Stimulated activated CD4-positive, alpha-beta T cell treated with anti-CD3 and anti-CD28 coated beads, Interleukin-15, amount 100 ng/mL, for 24 hours (primary cell): ENCODE data around the gene SYNGR3.

Experiments
- DNase-seq: peaks from one replicate; pipeline ENCODE4 v3.0.0-alpha.2; 2020

The SYNGR3 gene

DNA sequence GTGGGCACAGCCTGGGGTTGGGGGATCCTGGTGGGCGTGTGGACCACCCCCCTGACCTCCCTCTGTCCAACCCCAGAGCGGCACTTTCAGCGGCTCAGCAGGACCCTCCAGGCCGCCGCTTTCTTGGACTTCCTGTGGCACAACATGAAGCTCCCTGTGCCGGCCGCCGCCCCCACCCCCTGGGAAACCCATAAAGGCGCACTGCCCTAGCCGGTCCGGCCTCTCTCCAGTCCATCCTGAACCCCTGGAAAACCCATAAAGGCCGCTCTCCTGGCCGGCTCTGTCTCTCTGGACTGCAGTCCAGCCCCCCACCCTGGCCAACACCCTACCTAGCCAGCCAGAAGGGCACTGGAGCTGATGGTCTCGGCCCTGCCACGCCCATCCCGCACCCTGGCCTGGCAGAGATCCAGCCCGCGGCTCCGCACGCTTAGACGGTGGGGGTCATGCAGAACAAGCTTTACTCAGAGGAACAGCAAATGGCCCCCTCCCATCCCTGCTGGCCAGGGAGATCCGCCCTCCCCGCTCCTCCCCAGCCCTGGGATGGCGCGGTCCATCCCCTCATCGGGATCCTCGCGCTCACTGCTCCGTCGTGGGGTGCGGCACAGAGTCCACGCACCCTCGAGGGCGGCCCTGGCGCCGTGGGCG is 11.2 kb upstream of the SYNGR3 start:
- no peak for DNase-seq

DNA sequence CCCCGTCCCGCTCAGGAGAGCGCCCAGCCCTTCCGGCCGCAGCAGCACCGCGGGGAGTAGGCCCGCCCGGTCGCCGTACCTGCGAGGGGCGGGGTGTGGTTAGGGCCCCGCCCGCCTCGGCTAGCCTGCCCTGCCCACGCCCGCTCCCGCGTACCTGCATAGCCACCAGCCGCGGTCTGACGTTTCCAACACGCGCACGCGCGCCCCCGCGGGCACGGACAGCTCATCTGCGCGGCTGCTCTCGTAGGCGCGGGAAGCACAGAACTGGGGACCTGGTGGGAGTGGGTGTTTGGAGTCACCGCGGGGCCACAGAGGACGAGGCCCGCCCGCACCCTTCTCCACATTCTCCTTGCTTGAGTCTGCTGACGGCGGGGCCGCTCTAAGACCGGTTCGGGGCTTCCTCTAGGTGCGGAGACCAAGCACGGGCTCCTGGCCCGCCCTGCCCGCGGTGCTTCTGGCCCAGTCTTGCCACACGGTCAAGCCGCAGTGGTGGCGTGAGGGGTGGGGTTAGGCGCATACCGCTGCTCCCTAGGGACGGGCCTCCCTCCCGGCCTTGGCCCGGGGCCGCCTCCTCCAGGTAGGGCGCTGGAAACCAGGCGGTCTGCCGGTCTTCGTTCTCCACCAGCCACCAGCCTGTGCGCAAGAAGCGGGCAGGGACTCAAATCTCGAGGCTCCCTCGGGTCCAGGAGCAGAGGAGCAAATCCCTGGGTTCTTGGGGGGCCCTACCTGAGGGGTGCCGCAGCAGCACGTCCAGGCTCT is 10.3 kb upstream of the SYNGR3 start:
- DNase-seq, result peak; percentile 65

DNA sequence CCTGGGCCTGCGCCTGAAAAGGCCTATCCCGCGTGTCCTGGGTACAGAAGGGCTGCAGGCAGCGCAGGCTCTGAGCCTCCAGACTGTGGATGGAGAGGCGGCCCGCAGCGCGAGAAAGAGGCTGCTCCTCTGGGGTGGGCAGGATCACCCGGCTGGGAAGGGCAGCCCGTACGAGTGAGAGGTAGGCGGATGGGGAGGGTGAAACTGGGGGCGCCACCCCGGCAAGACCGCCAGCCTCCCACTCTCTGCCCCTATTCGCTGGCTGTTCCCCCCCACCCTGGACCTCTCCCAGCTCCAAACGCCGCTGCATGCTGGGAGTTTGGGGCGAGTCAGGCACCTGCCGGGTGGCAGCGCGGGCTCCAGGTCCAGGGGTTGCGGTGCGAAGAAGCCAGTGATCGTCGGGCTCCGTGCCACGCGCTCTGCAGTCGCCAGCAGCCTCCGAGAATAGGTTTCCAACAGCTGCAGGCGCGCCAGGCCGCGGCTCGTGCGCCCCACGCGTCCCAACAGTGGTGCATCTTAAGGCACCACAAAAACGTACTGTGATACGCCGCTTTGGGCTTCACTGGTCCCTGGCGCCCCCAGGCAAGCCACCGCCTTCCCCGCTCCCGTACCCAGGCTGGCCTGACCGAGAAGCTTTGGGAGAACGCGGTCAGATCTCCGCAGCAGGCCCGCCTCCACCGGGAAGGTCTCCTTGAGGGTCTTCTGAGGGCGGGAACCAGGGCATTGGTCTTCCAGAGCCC is 9.6 kb upstream of the SYNGR3 start:
- DNase-seq, result peak; percentile 48

DNA sequence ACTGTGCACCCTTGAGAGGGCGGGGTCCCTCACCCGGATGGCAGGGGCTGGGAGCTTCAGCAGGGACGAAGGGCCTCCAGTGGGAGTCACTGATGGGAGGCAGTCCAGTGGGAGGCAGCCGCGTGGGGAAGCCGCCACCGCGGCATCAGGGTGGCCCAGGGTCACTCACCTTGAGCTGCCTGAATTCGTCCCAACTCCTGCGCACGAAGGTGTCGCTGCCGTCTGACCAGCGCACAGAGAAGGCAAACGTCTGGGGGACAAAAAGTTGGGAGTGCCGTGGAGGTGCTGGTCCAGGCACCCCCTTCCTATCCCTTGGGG is 9.0 kb upstream of the SYNGR3 start:
- DNase-seq, result no peak

DNA sequence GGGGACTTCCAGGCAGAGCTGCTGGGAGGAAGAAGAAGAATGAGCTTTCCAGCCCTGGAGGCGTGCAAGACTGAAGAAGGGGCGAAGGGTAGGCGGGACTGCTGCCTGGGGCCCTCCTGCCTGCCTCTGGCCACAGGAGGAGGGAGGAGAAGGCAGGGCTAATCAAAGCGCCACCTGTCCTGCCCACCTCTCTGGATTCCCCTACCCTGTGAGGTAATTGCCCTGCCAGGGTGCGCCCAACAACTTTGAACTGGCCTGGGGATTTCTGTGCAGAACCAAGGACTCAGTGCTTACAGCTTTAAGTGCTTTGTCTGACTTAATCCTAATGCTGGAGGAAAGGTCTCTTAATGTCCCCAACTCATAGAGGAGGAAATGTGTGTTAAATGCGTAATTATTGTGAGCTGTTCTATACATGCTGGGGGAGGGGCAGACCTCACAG is 8.4 kb upstream of the SYNGR3 start, which contains the start of gene NOXO1:
NOXO1 (minus strand) TSS at position 72 of the 439 bp plus-strand sequence. CDS start 290 bp downstream, outside the sequence.
- no peak for DNase-seq

DNA sequence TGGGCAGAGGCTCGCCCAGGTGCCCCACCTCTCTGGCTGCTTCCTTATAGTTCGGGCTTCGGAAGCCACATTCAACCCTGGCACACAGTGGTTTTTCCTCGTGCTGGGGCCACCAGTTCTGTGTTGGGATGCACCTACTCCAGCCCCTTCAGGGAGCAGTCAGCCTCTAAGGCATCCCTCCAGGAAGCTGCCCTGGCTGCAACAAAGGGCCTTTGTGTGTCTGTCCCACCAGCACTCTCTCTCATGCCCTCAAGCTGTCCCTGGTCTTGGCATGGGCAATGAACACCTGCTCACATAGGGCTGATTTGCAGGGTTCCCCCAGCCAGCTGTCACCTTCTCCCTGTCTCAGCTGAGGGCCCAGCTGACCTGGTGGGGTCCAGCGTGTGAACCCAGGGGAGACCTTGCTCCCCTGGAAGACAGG is 7.7 kb upstream of the SYNGR3 start:
- DNase-seq, result no peak

DNA sequence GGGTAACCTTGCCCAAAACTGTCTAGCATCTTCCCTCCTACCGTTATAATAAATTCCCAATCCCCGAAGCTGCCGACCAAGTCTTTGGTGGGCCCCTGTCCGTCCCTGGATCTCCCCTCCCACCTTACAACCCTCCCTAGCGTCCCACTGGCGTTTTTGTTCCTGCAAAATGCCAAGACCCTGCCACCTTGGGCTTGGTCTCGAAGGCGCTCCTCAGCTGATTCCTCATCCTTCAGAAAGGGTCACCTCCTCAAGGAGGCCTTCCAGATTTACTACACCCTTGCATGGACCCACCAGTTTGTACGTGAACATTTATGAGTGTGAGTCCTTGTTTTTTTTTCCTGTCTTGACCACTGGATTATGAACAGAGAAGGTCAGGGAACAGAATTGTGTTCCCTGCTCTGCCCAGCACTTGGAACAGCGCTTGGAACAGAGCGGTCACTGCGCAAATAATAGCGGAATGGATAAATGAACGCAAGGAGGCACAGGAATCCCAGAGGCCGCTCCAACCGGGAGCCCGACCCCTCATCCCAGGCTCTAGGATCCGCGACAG is 6.7 kb upstream of the SYNGR3 start:
- no peak for DNase-seq

DNA sequence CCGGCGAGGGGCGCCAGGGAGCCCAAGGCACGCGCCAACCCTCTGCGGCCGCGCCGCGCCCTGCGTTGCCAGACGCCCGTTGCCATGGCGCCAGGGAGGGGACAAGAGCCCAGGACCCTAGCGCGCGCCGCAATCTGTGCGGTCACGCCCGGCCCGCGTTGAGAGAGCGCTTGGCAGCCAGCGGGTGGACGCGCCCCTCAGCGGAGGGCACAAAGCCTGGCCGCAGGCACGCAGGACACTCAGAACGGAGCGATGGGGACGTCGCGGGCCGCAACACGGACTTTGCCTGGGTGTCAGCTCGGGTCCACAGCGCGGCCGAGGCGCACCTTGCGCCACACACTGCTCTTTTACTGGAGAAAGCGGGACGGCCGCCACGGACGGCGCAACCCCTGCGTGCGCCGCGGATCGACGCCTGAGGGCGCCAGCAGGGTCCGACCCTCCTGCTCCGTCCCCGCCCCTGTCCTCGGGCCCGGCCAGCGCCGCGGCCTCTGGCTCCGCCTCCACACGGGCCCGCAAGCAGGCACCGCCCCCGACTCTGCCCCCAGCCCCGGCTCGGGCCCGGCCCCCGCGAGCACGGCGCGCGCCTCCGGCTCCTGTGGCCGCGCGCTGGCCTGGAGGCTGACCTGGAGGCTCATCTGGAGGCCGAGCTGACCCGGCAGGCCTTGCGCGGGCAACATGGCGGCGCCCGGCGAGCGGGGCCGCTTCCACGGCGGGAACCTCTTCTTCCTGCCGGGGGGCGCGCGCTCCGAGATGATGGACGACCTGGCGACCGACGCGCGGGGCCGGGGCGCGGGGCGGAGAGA is 6.0 kb upstream of the SYNGR3 start, which contains the start of gene GFER:
GFER (plus strand) TSS at position 650 of the 803 bp plus-strand sequence; CDS start at position 676, 26 bp downstream.
- peak; percentile 88 for DNase-seq

DNA sequence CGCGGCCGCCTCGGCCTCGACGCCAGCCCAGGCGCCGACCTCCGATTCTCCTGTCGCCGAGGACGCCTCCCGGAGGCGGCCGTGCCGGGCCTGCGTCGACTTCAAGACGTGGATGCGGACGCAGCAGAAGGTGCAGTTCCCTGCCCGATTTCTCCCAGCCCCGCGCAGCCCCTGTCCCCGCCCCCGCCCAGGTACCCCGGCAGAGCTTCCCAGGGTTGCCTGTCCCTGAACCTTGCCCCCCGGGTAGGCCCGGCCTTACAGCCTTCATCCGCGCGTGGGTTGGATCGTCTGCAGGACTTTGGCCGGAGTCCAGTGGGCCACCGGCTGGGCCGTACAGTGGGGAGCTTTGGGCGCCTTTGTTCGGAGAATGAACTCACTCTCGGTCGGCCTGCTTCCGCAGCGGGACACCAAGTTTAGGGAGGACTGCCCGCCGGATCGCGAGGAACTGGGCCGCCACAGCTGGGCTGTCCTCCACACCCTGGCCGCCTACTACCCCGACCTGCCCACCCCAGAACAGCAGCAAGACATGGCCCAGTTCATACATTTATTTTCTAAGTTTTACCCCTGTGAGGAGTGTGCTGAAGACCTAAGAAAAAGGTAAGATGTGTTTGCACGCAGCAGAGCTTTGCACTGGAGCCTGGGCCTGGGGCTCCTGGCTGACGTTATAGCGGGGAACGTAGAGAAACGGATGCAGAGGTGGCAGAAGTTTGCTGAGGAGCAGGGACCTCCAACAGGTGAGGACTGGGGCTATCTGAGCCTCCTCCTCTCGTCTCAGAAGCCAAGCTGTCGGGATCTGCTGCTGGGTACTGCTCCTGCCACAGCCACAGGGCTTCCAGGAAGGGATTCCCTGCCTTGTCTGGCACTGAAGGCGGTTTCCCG is 5.2 kb upstream of the SYNGR3 start:
- no peak for DNase-seq

DNA sequence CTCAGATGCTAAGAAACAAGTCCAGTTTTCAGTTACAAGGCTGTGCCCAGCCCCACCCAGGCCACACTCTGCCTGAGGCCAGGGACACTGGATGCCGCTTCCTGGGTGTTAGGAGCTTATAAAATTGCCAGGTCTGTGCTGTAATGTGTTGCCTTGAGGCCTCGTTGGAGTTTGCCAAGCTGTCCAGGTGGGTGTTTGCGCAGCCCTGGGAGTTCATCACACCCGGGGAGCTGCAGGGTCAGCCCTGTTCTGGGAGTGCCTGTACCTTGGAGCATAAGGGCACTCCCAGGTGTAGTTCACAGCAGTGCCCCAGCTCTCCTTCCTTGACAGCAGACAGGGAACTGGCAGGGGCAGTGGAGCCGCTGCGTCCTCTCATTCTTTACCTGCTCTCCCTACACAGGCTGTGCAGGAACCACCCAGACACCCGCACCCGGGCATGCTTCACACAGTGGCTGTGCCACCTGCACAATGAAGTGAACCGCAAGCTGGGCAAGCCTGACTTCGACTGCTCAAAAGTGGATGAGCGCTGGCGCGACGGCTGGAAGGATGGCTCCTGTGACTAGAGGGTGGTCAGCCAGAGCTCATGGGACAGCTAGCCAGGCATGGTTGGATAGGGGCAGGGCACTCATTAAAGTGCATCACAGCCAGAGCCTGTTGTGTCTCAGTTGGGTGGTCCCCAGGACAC is 4.2 kb upstream of the SYNGR3 start:
- DNase-seq, result no peak

DNA sequence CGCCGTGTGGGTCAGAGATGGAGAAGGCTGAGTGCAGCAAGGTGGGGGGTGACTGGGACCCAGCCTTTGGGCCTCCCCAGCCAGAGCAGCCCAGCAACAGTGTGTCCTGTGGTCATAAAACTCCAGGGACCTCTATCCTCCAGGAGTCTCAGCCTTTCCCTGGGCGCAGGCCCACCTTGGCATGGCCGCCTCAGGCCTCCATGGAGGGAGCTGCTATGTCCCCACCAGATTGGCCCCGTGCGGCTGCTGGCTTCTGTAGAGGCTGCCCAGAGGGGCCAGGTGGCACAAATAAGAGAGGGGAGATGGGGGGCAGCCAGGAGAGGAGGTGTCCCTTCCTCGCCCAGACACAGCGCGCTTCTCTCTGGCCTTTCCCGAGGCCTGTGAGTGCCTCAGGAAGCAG is 2.6 kb upstream of the SYNGR3 start:
- no peak for DNase-seq

DNA sequence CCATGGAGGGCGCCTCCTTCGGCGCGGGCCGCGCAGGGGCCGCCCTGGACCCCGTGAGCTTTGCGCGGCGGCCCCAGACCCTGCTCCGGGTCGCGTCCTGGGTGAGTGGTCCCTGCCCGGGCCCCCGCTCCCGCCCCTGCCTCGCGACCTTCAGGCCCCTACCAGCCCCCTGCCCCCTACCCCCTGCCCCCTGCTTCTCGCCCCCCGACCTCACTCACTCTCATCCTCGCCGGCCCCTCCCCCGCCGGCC is 256 bp downstream of the SYNGR3 start:
- no peak for DNase-seq

DNA sequence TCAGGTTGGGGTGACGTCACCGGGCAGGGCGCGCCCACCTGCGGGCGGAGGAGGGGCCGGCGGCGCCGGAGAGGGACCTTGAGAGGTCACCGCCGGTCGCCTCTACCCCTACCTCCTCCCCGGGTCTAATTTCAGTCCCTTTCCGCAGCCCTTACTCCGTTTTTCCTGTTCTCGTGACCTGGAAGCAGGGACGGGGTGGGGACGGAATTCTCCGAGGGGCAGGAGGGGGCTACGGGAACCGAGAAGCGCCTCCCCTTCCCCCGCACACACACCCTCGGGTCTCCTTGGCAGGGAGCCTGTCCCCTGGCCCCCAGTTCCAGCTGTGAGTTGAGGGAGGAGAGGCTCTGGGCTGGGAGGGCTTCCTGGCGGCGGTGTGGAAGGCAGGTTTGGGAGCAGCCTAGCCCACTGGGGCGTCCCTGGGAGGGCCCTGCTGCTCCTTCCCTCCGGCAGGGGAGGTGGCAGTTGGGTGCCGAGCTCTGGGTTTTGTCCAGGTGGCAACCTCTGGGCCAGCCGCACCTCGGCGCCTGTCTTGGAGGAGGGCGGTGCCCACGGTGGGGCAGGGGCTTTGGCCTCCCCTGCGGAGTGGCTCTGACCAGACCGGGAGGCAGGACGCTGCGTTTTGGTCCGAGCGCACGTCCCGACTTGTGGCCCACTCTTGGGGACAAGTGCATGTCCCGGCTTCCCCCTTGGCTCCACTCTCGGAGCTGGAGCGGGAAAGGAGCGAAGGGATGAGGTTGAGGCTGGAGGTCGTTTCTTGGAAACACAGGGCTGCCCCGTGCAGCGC is 773 bp downstream of the SYNGR3 start:
- DNase-seq, result peak; percentile 50

DNA sequence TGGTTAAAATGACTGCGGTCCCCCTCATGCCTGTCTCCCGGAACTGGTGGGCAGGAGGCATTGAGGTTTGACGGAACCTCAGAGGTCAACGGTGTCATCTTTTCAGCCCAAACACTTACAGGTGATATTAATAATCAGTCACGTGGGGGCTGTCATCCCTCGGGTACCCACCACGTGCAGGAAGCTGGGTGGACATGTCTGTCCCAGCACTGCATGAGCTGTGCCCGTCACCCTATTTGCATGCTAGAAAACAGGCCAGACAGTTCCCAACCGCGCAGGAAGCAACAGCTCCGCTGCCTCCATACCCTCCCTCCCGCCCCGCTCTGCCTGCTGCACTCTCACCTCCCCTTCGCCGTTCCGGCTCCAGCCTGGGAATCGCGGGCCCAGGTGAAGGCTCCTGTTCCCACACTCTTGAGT is 1.4 kb downstream of the SYNGR3 start:
- peak; percentile 61 for DNase-seq

DNA sequence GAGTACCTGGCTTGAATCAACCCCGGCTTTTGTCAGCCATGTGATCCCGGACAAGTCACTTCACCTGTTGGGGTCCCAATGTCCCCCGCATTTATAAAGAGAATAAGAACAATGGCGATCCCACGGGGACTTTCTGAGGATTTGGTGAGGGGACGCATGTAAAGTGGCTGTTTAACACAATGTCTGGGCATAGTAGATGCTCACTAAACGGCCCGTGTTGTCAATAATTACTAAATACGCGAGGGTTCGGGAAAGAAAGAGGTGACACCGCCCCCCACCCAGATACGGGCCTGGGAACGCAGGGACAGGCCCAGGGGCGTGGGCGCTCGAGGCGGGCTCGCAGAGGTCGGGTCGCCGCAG is 1.8 kb downstream of the SYNGR3 start:
- no peak for DNase-seq

DNA sequence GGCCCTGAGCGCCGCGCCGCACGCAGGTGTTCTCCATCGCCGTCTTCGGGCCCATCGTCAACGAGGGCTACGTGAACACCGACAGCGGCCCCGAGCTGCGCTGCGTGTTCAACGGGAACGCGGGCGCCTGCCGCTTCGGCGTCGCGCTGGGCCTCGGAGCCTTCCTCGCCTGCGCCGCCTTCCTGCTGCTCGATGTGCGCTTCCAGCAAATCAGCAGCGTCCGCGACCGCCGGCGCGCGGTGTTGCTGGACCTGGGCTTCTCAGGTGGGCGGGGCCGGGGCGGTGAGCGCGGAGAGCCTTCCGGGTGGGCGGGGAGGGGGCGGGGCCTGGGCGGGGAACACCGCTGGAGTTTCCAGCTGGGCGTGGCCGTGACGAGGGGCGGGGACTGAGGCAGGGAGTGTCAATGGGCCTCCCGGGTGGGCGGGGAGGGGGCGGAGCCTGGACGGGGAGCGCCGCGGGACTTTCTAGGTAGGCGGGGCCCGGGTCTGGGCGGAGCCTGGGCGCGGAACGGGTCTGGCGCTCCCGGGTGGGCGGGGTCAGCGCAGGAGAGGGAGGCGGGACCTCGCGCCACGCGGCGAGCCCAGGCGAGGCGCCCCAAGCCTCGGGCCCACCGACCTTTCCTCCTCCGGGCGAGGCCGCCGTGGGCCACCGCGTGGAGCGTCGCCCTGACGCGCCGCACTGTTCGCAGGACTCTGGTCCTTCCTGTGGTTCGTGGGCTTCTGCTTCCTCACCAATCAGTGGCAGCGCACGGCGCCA is 2.4 kb downstream of the SYNGR3 start:
- DNase-seq, result peak; percentile 97

DNA sequence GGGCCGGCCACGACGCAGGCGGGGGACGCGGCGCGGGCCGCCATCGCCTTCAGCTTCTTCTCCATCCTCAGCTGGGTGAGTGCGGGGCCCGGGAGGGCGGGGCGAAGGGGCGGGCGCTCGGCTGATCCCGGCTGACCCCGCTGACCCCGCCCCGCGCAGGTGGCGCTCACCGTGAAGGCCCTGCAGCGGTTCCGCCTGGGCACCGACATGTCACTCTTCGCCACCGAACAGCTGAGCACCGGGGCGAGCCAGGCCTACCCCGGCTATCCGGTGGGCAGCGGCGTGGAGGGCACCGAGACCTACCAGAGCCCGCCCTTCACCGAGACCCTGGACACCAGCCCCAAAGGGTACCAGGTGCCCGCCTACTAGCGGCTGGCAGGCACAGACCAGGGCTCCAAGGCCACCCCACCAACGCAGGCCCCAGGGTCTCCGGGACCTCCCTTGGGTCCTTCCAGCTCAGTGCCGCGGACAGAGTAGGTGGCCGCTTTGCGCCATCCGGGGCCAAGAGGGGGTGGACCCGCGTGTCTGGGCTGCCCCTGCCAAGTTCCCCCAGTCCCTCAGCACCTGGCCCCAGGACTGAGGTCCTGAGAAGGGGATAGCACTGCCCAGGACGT is 3.0 kb downstream of the SYNGR3 start:
- DNase-seq, result no peak

DNA sequence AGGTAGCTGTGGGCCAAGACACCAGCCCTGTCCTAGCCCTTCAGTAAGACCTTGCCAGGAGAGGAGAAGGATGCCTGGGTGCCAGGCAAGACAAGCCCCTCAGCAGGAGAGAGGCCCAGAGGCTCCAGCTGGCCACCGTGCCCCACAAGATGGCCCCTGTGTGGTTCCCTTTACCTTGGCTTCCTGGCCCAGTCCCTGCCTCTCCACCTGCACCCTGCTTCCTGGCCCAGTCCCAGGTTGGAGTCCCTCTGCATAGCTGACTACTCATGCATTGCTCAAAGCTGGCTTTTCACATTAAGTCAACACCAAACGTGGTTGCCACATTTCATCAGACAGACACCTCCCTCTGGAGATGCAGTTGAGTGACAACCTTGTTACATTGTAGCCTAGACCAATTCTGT is 4.0 kb downstream of the SYNGR3 start:
- DNase-seq, result no peak
